Ectodermal cell (in vitro differentiated cells): ENCODE data around the gene ZG16B.

Experiments
- H3K27ac ChIP-seq: 2 replicates; pipeline ENCODE4 v1.7.0; 2013; ENCODE audit warnings: mild to moderate bottlenecking, low read depth, low read length; ENCODE audit not compliant: insufficient read depth, poor library complexity, severe bottlenecking
- H3K27me3 ChIP-seq: 2 replicates; pipeline ENCODE4 v1.7.0; 2013; ENCODE audit warnings: mild to moderate bottlenecking, low read length; ENCODE audit not compliant: insufficient read depth, control insufficient read depth, poor library complexity, severe bottlenecking
- H3K36me3 ChIP-seq: one replicate; pipeline ENCODE4 v1.7.0; 2013; ENCODE audit warnings: low read length; ENCODE audit not compliant: control insufficient read depth, insufficient read depth
- H3K4me1 ChIP-seq: one replicate; pipeline ENCODE4 v1.7.0; 2013; ENCODE audit warnings: low read length; ENCODE audit not compliant: control insufficient read depth, insufficient read depth
- H3K4me3 ChIP-seq: 2 replicates; pipeline ENCODE4 v1.7.0; 2013; ENCODE audit warnings: low read depth, low read length, control low read depth; ENCODE audit not compliant: insufficient read depth
- H3K9me3 ChIP-seq: 2 replicates; pipeline ENCODE4 v1.7.0; 2013; ENCODE audit warnings: mild to moderate bottlenecking, low read length, moderate library complexity; ENCODE audit not compliant: control insufficient read depth
- WGBS, 2 experiments: methylation state at CpG; one replicate each; pipeline ENCODE4 v1.1.7; 2013; ENCODE audit warnings: missing lambda C conversion rate in 2 of 2; 5-methylcytosine and 5-hydroxymethylcytosine counted together

The ZG16B gene

GRCh38 chr16:2806286-2806685 lies 23.8 kb upstream of the ZG16B start:
- Histone ChIP-seq H3K36me3 (no peaks in the 10 kb centered on the region), H3K4me1 (no peaks in the 10 kb centered on the region), H3K27me3 (no peaks in the 10 kb centered on the region), H3K27ac (no peak overlapping the region), H3K4me3 (no peak overlapping the region), H3K9me3 (no peaks in the 10 kb centered on the region)
- 90% methylated on average over 5 of the region's 5 CpGs for WGBS, 2 experiments

- H3K9me3 ChIP-seq = no peaks in the 10 kb centered on the region
- H3K4me1 ChIP-seq = no peaks in the 10 kb centered on the region
- no peak overlapping the region for H3K27ac ChIP-seq
- no peaks in the 10 kb centered on the region for H3K27me3 ChIP-seq
- no peaks in the 10 kb centered on the region for H3K36me3 ChIP-seq
- WGBS, 2 experiments = 93% methylated on average over 7 of the region's 7 CpGs
- no peak overlapping the region for H3K4me3 ChIP-seq
Observed at GRCh38 chr16:2808181-2808580, 21.9 kb upstream of the ZG16B start.

- Histone ChIP-seq H3K27me3 (no peaks in the 10 kb centered on the region), H3K4me3 (no peak overlapping the region), H3K9me3 (no peaks in the 10 kb centered on the region), H3K36me3 (no peaks in the 10 kb centered on the region), H3K4me1 (no peaks in the 10 kb centered on the region), H3K27ac (no peak overlapping the region)
- whole genome bisulfite sequencing, 2 experiments = 89 to 96% methylated on average over 3 of the region's 3 CpGs
Observed at GRCh38 chr16:2809149-2809760, 20.8 kb upstream of the ZG16B start.

- Histone ChIP-seq H3K36me3 (no peaks in the 10 kb centered on the region), H3K4me3 (no peak overlapping the region), H3K27me3 (no peaks in the 10 kb centered on the region), H3K9me3 (no peaks in the 10 kb centered on the region), H3K27ac (no peak overlapping the region), H3K4me1 (no peaks in the 10 kb centered on the region)
- WGBS, 2 experiments = 89 to 91% methylated on average over 6 of the region's 6 CpGs
Observed at GRCh38 chr16:2810651-2811050, 19.5 kb upstream of the ZG16B start.

- Histone ChIP-seq H3K27ac (no peak overlapping the region), H3K36me3 (no peaks in the 10 kb centered on the region), H3K27me3 (no peaks in the 10 kb centered on the region), H3K9me3 (no peaks in the 10 kb centered on the region), H3K4me3 (no peak overlapping the region), H3K4me1 (no peaks in the 10 kb centered on the region)
- 84% methylated on average over 15 of the region's 15 CpGs for WGBS, 2 experiments
Observed at GRCh38 chr16:2811703-2812471, 18.2 kb upstream of the ZG16B start.

- Histone ChIP-seq H3K4me3 (no peak overlapping the region), H3K4me1 (no peaks in the 10 kb centered on the region), H3K9me3 (no peaks in the 10 kb centered on the region), H3K27me3 (no peaks in the 10 kb centered on the region), H3K36me3 (no peaks in the 10 kb centered on the region), H3K27ac (no peak overlapping the region)
- WGBS, 2 experiments = 86 to 92% methylated on average over 7 of the region's 7 CpGs
Observed at GRCh38 chr16:2813771-2814221, 16.3 kb upstream of the ZG16B start.

- Histone ChIP-seq H3K9me3 (no peaks in the 10 kb centered on the region), H3K27ac (no peak overlapping the region), H3K4me1 (no peaks in the 10 kb centered on the region), H3K27me3 (no peaks in the 10 kb centered on the region), H3K4me3 (no peak overlapping the region), H3K36me3 (no peaks in the 10 kb centered on the region)
- WGBS, 2 experiments = 89 to 93% methylated on average over 20 of the region's 20 CpGs
Observed at GRCh38 chr16:2814551-2815298, 15.4 kb upstream of the ZG16B start.

- 84% methylated on average over 10 of the region's 10 CpGs for WGBS, 2 experiments
- H3K27me3 ChIP-seq = no peaks in the 10 kb centered on the region
Observed at GRCh38 chr16:2815299-2815771, 14.8 kb upstream of the ZG16B start.

GRCh38 chr16:2816751-2817339 lies 13.3 kb upstream of the ZG16B start, which contains the start of gene PRSS21:
PRSS21 (plus strand) TSS chr16:2817237; CDS start chr16:2817269, 32 bp downstream.
- 92 to 93% methylated on average over 28 of the region's 28 CpGs for WGBS, 2 experiments
- H3K27ac ChIP-seq = no peak within 1 kb of the TSS
- H3K4me3 ChIP-seq = no peak within 1 kb of the TSS
- H3K36me3 ChIP-seq = no peaks in the 10 kb centered on the region
- H3K4me1 ChIP-seq = peaks cover 5% of the 10 kb centered on the region
- no peaks in the 10 kb centered on the region for H3K9me3 ChIP-seq
- H3K27me3 ChIP-seq = no peaks in the 10 kb centered on the region

More at GRCh38 chr16:2815299-2815771, 14.8 kb upstream of the ZG16B start:
- Histone ChIP-seq H3K9me3 (no peaks in the 10 kb centered on the region), H3K36me3 (no peaks in the 10 kb centered on the region), H3K4me3 (no peak overlapping the region), H3K4me1 (peaks cover 3% of the 10 kb centered on the region), H3K27ac (no peak overlapping the region)
